SKM-1 treated with dmso at 0.1 percent for 144 hours (cell line): ENCODE data around the gene RBP5.

Experiments used
- DNase-seq: peaks from one replicate; lab custom pipeline; 2025; ENCODE audit not compliant: unreplicated experiment; lab: John Stamatoyannopoulos, UW

Gene RBP5

DNA sequence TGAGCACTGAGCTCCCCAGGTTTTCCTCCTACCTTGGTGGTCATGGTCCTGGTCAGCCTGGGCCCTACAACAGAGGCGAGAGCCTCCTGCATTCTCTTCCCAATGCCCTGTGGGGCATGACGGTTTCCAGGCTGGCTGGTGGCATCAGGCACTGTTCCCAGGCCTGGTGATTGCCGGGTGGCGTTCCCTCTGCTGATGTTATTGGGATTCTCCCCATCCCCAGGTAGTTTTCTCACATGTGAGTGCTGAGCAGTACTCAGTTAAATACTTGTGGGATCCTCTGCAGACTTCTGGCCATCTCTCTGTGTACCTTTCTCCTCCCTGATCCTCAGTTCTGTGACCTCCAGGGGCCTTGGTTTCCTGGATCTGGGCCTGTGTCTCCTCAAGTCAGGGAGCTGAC, 52.2 kb downstream of the RBP5 start:
- no peak for DNase-seq

DNA sequence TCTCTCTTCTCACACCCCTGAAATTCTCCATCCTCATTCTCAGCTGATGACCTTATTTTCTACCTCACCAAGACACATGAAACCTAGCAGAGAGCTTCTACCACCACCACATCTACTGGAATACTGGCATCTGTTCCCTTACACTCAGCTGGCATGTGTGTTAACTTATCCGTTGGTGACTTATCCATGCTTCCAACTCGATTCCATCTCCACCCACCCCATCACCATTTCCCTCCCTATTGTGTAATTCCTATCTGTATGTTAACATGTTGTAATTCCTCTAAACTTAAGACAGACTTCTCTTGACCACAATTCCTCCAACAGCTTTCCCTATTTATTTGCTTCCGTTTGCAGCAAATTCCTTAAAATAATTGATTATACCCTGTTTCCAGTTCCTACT, 52.8 kb downstream of the RBP5 start:
- DNase-seq = no peak

DNA sequence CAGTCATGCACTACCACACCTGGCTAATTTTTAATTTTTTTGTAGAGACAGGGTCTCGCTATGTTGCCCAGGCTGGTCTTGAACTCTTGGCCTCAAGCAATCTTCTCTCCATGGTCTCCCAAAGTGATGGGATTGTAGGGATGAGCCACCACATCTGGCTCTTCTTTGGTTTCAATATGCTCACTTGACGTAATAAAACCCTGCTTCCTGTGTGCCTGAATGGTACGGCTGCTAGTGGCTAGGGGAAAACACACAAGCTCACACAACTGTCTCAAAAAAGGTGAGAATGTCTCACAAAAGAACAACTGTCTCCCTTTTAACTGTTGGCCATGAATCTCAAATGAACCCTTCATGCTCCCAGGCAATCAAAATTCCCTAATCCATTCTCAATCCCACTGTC, 53.2 kb downstream of the RBP5 start:
- no peak for DNase-seq

DNA sequence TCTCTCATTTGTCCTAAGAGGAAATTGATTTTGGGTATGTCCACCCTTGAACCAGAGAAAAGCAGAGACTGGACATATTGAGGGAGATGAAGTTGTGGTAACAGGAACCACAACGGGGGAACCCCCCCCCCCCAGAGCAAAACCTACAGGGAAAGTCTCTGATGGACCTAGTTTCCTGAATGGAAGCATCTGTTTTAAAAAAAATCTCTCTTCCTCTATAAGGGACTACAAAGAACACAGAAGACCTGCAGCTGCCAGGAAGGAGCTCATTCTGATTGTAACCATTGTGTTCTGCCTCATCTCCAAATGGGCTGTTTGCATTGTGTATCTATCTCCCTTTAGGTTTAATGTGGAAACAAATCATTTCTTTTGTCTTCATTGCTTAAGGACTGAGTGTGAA, 54.7 kb downstream of the RBP5 start:
- no peak for DNase-seq
